ENCODE data around the gene CHRNA7. TPM values are rescaled to one million over a fixed set of nuclear protein-coding genes. Genes with fewer than 3 reads are reported as not detected.

CHRNA7 gene
- polyA plus RNA-seq, 1 of the 3 experiments (the other 2 are of a cell fraction): 0.38 TPM

DNA sequence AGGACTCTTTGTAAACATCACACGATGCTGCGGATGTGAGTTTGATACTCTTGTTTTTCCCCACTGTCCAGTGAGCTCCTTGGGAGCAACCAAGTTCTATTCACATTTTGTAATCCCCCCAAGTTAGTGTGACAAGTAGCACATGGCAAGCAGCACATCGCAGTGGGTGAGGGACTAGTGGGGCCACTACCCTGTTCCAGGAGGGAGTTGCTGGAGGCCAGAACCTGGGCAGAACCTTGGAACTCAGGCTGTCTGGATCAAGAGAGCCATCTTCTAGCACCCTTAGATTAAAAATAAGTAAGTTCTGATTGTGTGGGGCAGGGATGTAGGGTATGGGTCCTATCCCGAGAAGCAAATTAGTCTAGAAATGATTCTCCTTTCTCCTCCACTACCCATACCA lies 91.7 kb downstream of the CHRNA7 start:
- TF ChIP-seq FOSL2 (IDR thresholded peaks at IDR 0.05; ENCODE audit: borderline replicate concordance, low read depth) (no peak), FOXJ3 (CRISPR knock-in tag; IDR thresholded peaks at IDR 0.05) (no peak), REST (IDR thresholded peaks at IDR 0.05; ENCODE audit: low read depth, low read length) (no peak), SIN3A (IDR thresholded peaks at IDR 0.05; ENCODE audit: borderline replicate concordance, low read depth, low read length) (no peak), GABPA (IDR thresholded peaks at IDR 0.05; ENCODE audit: low read depth) (no peak), RFX5 (IDR thresholded peaks at IDR 0.05; ENCODE audit: low read length) (no peak), YY1 (IDR thresholded peaks at IDR 0.05; ENCODE audit: low read depth) (no peak), TCF12 (IDR thresholded peaks at IDR 0.05) (no peak), EP300 (IDR thresholded peaks at IDR 0.05; ENCODE audit: borderline replicate concordance in 1 of 2, low read depth in 1 of 2, low read length in 1 of 2) (no peak)
- TF ChIP-seq, protein P1, sequence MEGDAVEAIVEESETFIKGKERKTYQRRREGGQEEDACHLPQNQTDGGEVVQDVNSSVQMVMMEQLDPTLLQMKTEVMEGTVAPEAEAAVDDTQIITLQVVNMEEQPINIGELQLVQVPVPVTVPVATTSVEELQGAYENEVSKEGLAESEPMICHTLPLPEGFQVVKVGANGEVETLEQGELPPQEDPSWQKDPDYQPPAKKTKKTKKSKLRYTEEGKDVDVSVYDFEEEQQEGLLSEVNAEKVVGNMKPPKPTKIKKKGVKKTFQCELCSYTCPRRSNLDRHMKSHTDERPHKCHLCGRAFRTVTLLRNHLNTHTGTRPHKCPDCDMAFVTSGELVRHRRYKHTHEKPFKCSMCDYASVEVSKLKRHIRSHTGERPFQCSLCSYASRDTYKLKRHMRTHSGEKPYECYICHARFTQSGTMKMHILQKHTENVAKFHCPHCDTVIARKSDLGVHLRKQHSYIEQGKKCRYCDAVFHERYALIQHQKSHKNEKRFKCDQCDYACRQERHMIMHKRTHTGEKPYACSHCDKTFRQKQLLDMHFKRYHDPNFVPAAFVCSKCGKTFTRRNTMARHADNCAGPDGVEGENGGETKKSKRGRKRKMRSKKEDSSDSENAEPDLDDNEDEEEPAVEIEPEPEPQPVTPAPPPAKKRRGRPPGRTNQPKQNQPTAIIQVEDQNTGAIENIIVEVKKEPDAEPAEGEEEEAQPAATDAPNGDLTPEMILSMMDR (IDR thresholded peaks at IDR 0.05): no peak
- Histone ChIP-seq H3K4me1 (ENCODE audit: control insufficient read depth in 1 of 2, insufficient read depth in 2 of 2, low read depth in 1 of 2, low read length in 1 of 2) (peaks cover 0 to 49% of the 10 kb centered on the region in 2 experiments; a peak in 2 of 4 replicates), H3K9me3 (no peaks in the 10 kb centered on the region), H3K9ac (no peak overlapping the region), H4K20me1 (ENCODE audit: insufficient read depth) (no peaks in the 10 kb centered on the region), H3K27me3 (ENCODE audit: insufficient read depth) (no peaks in the 10 kb centered on the region), H3K36me3 (replicated peaks in 1 of 2; ENCODE audit: control insufficient read depth in 1 of 2, insufficient read depth in 2 of 2, low read length in 1 of 2) (no peaks in the 10 kb centered on the region), H2AFZ (ENCODE audit: low read depth) (no peak overlapping the region), H3K27ac (ENCODE audit: low read depth in 2 of 2, low read length in 1 of 2) (no peak overlapping the region; a peak in 1 of 4 replicates), H3K4me3 (ENCODE audit: low read depth in 2 of 2, low read length in 1 of 2) (no peak overlapping the region), H3K79me2 (ENCODE audit: insufficient read depth) (no peaks in the 10 kb centered on the region), H3K4me2 (no peak overlapping the region), H3F3A (replicated peaks; ENCODE audit: insufficient read depth) (no peaks in the 10 kb centered on the region), H3K9me2 (no peaks in the 10 kb centered on the region)
- WGBS (ENCODE audit: low lambda C conversion rate): 47% methylated on average over 4 of the region's 4 CpGs
- no peak for DNase-seq
- CTCF ChIA-PET: interaction anchor here (2.9 to 3.1 kb wide), 2 partner anchors 93 to 144 kb away, joined by 9 to 13 read pairs; no protein-coding TSS in a partner anchor
- POLR2A ChIA-PET: no interaction called here

GRCh38 chr15:32123473-32123872 lies 93.2 kb downstream of the CHRNA7 start:
- Histone ChIP-seq H3K36me3 (replicated peaks in 1 of 2; ENCODE audit: control insufficient read depth in 1 of 2, insufficient read depth in 2 of 2, low read length in 1 of 2) (no peaks in the 10 kb centered on the region), H3K9me2 (no peaks in the 10 kb centered on the region), H3K27me3 (ENCODE audit: insufficient read depth) (no peaks in the 10 kb centered on the region), H3K27ac (ENCODE audit: low read depth in 2 of 2, low read length in 1 of 2) (no peak overlapping the region), H4K20me1 (ENCODE audit: insufficient read depth) (no peaks in the 10 kb centered on the region), H3K9ac (no peak overlapping the region), H3K4me3 (ENCODE audit: low read depth in 2 of 2, low read length in 1 of 2) (no peak overlapping the region), H3K9me3 (no peaks in the 10 kb centered on the region), H3K4me2 (no peak overlapping the region), H3F3A (replicated peaks; ENCODE audit: insufficient read depth) (no peaks in the 10 kb centered on the region), H3K4me1 (ENCODE audit: control insufficient read depth in 1 of 2, insufficient read depth in 2 of 2, low read depth in 1 of 2, low read length in 1 of 2) (peaks cover 0 to 35% of the 10 kb centered on the region in 2 experiments; a peak in 2 of 4 replicates), H2AFZ (ENCODE audit: low read depth) (no peak overlapping the region), H3K79me2 (ENCODE audit: insufficient read depth) (no peaks in the 10 kb centered on the region)
- CTCF ChIA-PET: interaction anchor here (2.9 kb wide), 1 partner anchor 94 kb away, joined by 9 read pairs; no protein-coding TSS in a partner anchor
- no peak for DNase-seq
- POLR2A ChIA-PET: no interaction called here
- 38% methylated on average over 3 of the region's 3 CpGs for WGBS (ENCODE audit: low lambda C conversion rate)
- no peak for TF ChIP-seq USF2 (IDR thresholded peaks at IDR 0.05; ENCODE audit: borderline replicate concordance, low read depth, low read length)
- TF ChIP-seq GABPA (IDR thresholded peaks at IDR 0.05; ENCODE audit: low read depth): no peak
- no peak for TF ChIP-seq ZBTB33 (IDR thresholded peaks at IDR 0.05; ENCODE audit: borderline replicate concordance, low read depth)
- no peak for TF ChIP-seq MEF2A (IDR thresholded peaks at IDR 0.05; ENCODE audit: borderline replicate concordance, low read depth)
- no peak for TF ChIP-seq NFIC (IDR thresholded peaks at IDR 0.05; ENCODE audit: borderline replicate concordance)
- TF ChIP-seq EZH2phosphoT487 (IDR thresholded peaks at IDR 0.05; ENCODE audit: borderline replicate concordance, low read depth): no peak
- TF ChIP-seq CHD2 (IDR thresholded peaks at IDR 0.05; ENCODE audit: low read length, partially characterized antibody): no peak

All from SK-N-SH (cell line).